HG03575 (cell line): ENCODE measurements around the gene GALNT6.

Source experiments
- ATAC-seq: cut with Tn5 transposase; IDR thresholded peaks from one replicate; pipeline ENCODE4 v1.9.1; 2021; ENCODE audit not compliant: unreplicated experiment, insufficient number of reproducible peaks, low FRiP score; ENCODE audit errors: extremely low read depth

GALNT6 gene

DNA sequence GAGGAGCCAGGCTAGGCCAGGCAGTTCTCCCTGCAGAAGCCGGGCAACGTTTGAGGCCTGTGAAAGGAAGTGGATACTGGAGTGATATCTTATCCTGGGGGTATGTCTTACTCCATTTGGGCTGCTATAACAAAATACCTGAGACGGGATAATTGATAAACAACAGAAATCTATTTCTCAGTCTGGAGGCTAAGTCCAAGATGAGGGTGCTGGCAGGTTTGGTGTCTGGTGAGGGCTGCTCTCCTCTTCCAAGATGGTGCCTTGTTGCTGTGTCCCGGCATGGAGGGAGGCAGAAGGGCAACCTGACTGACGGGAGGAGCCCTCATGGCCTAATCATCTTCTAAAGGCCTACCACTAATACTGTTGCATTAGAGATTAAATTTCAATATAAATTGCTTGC is 15.7 kb upstream of the GALNT6 start:
- ATAC-seq: no peak

DNA sequence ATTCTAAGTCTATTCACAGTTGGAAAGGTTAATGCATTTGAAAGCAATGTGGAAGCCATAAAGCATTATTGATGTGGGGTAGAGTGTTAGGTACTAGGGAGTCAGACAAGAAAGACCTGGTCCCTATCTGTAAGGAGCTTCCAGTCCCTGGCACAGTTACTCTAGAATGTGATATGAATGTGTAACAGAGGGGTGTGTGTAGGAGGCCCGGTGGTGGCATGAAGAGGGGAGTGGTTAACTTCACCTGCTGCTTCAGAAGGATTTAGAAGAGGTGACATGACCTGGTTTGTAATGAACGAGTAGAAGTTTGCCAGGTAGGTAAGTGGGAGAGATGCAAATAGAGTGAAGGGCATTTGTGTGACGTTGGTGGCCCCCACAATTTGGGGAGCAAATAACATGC is 15.1 kb upstream of the GALNT6 start:
- no peak for ATAC-seq

DNA sequence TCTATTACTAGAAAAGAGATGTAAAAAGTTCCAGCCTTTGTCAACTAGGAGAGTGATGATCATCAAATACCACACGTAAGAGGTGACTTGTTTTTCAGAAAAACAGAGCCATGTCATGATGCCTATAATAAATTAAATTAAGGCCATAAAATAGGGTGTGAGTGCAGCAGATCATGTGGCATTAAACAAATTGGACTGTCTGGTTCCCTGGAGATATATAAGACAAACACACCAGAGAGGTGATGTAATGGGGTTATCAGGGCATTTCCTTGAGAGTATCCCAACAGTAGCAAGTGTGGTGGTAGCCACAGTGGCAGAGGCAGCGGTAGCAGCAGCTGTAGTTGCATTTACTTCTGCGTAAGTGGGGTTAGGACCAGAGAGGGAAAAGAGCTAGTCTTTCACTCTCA is 14.6 kb upstream of the GALNT6 start:
- ATAC-seq: no peak

DNA sequence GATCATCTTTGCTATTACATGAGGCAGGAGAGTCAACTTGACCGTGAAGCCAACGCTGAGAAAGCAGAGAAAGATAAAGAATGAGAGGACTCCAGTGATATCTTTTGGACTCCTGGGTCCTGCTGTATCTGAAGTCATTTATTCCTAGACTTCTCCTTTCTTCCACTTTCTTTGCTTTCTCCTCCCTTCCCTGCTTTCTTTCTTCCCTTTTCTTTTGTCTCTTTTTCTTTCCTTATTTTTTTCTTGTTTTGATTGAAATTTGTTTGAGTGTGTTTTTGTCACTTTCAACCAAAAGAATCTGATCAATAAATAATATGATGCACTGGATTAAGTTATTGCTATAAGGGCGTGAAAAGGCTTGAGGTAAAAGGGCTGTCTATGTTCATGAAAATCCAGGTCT is 13.4 kb upstream of the GALNT6 start:
- ATAC-seq: no peak

DNA sequence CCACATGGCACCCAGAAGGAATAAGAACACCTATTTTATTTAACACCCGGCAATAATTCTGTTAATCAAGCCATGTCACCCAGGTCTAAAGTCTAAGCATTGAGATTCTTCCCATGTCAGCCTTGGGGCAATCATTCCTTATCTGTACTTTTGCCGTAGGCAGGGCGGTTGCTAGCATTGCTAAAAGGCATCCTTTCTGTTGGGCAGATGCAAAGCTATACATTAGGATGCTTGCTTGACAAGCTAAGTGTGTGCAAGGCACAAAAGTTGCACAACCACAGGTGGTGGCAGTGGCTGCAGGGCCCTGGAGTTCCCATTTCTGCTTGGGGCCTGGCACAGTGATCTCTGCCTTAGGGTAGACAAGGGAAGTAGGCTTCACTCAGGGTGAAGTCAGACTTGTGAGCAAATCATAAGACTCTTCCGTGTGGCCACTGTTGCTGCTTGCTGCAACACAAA is 12.5 kb upstream of the GALNT6 start:
- no peak for ATAC-seq

DNA sequence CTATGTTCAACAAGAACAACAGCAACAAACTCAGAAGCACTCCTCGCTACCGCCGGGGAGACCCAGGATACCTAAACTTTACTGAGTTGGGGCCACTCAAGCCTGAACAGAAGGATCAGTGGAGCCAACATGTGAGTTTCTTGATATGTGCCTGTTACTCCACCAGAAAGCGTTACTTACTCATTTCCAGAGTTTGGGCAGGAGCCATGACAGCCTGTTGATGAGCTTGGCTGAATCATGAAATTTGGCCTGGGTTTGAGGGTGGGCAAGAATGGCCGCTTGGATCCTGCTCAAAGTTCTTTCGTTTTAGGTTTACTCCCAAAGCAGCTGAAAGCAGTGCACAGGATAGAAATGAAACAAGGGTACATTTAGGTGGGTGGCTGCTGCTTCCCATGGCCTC is 12.0 kb upstream of the GALNT6 start:
- ATAC-seq: no peak

DNA sequence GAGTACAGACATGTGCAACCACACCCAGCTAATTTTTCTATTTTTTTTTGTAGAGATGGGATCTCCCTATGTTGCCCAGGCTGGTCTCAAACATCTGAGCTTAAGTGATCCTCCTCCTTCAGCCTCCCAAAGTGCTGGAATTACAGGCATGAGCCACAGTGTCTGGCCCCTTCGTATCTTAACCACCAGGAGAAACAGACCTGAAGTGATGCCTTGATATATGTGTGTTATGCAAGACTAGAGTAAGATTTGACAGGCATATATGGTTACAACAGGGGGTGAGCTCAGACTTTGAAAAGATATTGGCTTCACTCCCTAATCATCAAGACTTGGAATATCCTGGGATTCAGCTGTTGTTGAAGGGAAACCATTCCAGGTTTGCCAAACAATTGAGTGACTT is 10.7 kb upstream of the GALNT6 start:
- ATAC-seq: no peak

DNA sequence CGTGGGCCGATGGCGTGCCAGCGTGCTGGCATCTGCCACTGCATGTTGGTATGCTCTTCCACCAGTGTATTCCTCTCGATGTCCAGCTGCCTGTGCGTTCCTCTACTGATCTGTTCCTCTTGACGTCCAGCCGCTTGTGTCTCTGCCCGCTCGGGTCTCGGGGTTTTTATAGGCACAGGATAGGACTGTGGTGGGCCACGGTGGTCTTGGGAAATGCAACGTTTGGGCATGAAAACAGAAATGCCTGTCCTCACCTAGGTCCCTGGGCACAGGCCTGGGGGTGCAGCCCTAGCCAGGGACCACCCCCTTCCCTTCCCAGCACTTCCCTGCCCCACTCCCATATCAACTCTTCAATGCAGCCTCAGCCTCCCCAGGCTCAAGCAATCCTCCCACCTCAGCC is 10.3 kb upstream of the GALNT6 start:
- no peak for ATAC-seq

DNA sequence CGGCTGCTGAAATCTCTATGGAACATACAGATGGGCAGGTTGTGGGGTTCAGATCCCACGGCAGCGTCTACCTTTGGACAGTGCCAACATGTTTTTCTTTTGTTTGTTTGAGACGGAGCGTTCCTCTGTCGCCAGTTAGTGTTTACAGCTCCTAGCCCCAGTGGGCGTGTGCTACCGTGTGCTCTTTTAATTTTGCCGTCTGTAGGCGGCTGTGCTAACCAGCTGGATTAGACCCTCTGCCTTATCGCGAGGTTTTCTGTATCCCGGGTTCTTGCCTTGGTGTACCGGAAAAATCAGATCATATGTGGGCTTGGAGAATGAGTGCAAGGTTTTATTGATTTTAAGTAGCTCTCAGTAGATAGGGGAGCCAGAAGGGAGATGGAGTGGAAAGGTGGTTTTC is 9.8 kb upstream of the GALNT6 start:
- ATAC-seq: no peak

DNA sequence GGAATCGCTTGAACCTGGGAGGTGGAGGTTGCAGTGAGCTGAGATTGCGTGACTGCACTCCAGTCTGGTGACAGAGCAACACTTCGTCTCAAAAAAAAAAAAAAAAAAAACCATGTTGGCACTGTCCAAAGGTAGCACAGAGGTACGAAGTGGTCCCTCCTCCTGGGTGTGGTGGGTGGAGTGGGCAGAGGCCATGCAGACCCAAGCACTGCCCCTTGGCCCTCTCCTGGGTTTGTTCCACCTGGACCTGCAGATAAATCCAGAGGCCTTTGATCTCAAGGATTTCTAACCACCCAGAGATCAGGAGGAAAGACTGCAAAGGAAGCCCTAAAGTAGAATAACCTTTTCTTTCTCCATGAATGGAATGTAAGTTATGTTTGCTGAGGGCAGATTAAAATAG is 8.7 kb upstream of the GALNT6 start:
- no peak for ATAC-seq

DNA sequence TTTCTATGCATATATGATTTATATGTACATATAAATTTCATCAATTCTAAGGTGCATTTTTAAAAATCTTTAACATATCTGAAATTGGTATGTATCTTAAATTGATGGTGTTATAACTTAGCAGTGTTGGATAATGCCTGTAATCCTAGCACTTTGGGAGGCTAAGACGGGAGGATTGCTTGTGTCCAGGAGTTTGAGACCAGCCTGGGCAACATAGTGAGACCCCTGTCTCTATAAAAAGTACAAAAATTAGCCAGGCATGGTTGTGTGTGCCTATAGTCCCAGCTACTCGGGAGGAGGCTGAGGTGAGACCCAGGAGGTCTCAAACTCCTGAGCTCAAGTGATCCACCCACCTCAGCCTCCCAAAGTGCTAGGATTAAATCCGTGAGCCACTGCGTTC is 6.5 kb upstream of the GALNT6 start:
- ATAC-seq: no peak

DNA sequence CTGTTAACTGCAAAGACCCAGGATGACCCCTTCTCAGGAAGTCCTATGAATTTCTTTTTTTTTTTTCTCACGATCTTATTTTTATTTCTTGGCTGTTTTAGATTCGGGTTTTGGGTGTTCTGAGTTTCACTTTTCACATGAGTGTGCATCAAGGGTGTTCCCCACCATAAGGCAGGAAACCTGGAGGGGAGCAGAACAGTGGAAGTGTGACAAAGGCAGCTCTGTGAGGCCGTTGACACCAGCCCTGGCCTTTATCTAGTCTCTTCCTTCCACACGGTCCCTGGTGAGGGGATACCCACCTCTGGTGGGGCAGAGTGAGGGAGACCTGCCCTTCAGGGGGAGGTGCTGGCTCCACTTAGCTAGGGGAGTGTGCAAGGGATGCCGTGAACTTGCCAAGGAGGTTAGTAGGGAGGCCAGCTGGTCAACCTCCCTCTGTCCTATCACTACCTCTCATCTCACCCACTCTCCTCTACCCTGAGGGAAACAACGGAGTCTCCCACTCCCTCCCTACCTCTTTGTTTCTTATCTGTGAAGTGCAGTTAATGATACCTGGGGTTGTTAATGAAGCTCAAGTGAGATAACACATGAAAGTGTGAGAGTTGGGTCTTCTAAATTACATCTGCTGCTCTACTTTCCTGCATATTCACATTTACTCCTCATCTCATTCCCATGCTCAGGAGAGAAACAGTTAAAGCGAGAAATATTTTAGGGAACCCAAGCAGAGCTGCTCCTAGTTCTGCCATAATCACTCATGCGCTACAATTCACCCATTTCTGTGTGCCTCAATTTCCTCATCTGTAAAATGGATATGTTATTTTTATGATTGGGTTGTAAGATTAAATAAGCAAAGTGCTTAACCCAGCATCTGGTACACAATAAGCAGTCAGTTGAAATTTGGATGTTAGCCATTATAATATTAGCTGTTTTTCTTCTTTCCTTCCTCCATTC is 4.4 kb upstream of the GALNT6 start:
- no peak for ATAC-seq

DNA sequence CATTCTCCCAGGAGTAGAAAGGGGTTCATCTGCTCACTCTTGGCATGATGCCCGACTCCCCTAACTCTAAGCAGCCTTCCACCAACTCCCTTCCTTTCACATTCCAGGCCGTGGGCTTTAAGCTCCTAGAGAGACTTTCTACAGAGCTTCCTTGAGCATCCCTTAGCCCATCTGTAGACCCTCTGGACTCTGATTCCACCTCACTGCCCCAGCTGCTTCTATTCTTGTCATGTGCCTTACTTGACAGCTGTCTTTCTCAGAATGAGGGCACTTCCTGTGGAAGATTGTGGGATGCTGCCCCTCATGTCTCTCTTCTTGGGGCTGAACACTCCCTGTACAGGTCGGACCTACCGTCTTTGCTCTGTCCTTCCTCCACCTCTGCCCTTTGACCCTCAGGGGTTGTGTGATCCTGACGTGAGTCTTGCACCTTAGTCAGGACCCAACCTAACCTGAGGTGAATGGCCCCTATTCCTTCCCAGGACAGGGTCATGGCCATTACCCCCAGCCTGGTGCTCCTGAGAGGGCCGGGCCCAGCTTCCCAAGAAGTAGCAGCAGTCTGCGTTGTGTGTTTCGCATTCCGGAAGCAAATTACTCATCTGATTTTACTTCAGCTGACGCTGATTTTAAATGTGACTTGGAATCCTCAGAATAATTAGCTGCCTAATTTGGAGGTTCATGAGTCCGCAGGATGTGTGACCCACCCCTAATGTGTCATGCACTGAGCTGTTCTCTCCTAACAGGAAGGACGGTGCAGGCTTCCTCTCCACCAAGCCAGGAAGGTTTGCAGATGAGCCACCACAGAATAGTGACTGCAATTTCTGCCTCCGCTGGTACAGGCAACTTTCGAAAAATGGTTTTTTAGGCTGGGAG is 2.7 kb upstream of the GALNT6 start:
- ATAC-seq: no peak

DNA sequence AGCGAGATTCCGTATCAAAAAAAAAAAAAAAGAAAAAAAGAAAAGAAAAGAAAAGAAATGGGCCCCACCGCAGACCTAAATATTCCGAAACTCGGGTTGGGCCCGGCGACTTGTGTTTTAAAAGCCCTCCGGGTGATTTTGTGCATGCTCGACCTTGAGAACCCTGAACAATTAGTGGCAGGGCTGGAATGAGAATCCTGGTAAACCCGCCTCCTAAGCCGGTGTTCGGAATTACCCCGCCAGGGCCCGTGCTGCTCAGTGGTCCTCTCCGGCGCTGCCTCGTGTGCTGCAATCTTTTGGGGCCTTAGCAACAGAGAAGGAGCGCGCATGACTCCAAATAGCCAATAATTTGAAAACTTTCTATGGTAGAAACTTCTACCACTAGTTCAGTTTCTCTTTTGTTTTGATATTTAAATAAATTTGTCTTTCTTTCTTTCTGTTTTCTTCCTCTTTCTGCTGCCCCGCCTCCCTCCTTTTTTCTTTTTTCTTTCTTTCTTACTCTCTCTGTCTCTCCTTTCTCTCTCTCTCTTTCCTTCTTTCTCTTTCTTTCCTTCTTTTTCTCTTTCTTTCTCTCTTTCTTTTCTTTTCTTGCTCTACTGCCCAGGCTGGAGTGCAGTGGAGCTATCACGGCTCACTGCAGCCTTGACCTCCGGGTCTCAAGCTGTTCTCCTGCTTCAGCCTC is 1.5 kb upstream of the GALNT6 start:
- ATAC-seq: no peak

DNA sequence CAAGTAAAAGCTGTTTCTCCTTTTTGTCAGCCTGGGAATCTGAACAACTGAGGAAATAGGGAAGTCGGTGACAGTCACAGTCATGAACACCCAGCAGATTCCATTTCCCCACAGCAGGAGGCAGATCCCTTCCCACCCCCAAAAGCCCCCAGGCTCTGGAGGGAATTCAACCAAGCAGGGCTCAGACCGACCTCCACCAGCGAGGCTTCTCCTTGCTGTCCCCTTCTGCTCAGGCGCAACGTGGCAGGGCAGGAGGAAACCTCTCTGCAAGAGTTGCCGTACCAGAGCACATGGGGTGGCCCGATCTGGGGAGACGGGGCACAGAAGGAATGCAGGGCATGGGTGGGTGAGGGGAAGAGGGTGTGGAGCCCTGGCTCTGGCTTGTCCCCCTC is 319 bp downstream of the GALNT6 start:
- ATAC-seq: no peak

DNA sequence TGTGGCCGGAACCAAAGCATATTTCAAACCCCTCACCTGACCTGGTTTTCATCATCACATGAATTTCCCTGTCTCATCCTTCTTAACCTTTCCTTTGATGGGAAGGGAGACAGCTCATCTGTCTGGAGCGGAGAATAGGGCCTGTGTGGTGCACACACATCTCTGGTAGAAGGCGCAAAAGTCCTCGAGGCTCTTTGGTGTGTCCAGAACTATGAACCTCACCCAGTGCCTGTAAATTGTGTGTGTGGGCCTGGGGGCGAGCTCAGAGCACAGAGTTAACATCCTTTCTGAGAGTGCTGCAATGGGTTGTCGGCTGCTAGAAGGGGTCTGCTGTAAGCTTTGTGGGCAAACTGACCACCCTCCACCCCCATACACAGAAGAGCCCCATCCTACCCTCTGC is 749 bp downstream of the GALNT6 start:
- ATAC-seq: no peak

DNA sequence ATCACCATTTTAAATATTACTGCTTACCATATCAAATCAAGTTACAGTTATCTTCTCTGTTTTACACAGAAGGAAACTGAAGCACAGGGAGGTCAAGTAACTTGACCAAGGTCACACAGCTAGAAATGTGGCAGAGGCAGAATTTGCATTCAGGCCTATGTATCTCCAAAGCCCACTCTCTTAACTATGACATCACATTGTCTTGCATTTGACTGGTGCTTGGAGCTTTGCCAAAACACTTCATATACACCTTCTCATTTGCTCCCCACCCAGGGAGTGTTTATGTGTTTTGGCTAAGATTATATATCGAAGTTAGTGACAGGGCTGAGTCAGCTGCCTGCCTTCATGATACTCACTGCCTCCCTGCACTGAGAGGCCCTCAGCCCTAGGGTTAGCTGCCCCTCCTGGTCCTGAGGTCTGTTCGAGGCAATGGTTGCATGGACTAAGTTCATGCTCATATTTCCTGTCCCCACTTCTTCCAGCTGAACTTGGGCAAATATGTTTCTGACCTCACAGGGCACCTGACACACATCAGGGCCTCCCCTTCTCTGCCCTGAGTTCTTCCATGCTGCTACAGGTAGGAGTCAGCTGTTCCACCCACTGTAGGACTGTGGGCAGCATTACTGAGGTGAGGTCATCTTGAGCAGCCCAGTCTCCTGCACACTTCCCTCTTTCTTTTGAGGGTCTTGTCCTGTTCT is 1.8 kb downstream of the GALNT6 start:
- ATAC-seq: no peak

DNA sequence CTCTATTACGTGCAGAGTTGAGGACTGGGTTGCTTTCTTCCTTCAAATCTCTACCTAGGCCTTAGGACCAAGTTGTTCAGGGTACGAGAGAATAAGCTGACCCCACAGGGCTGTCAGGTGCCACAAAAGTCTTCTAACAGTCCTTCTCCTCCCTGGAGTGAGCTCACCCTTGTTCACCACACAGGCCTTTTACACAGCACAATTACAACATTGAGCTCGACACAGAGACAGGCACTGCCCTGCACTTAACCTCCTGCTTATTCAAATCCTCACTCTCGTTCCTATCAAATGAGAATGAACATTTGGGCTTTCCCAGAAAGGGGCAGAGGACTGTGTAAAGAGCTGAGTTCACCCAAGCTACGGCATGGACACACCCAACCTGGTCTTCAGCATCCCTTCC is 2.4 kb downstream of the GALNT6 start:
- no peak for ATAC-seq
